ENCODE data around the gene SUGCT. TPM values are rescaled to one million over a fixed set of nuclear protein-coding genes. Genes with fewer than 3 reads are reported as not detected.

SUGCT gene
- total and polyA plus RNA-seq, 12 donors, result 8.4 to 96.4 (median 25.5) TPM

- H3K36me3 ChIP-seq (replicated peaks in 1 of 2), result no peaks in the 10 kb centered on the region
- no peak for DNase-seq
- no peak overlapping the region for H3K4me3 ChIP-seq
- no peaks in the 10 kb centered on the region for H3K4me1 ChIP-seq (replicated peaks in 1 of 2)
- no peak overlapping the region for H3K27ac ChIP-seq
- H3K27me3 ChIP-seq, result no peaks in the 10 kb centered on the region
- intact Hi-C loops (cut with DNase I), result no loop called here
- TF ChIP-seq POLR2A (IDR thresholded peaks at IDR 0.05), result no peak
- TF ChIP-seq, protein P1, sequence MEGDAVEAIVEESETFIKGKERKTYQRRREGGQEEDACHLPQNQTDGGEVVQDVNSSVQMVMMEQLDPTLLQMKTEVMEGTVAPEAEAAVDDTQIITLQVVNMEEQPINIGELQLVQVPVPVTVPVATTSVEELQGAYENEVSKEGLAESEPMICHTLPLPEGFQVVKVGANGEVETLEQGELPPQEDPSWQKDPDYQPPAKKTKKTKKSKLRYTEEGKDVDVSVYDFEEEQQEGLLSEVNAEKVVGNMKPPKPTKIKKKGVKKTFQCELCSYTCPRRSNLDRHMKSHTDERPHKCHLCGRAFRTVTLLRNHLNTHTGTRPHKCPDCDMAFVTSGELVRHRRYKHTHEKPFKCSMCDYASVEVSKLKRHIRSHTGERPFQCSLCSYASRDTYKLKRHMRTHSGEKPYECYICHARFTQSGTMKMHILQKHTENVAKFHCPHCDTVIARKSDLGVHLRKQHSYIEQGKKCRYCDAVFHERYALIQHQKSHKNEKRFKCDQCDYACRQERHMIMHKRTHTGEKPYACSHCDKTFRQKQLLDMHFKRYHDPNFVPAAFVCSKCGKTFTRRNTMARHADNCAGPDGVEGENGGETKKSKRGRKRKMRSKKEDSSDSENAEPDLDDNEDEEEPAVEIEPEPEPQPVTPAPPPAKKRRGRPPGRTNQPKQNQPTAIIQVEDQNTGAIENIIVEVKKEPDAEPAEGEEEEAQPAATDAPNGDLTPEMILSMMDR (IDR thresholded peaks at IDR 0.05), result no peak
- H3K9me3 ChIP-seq (replicated peaks in 1 of 3), result no peaks in the 10 kb centered on the region
- 90 to 96% (median 93%) methylated on average over 1 of the region's 1 CpG for WGBS, 4 donors
Measured at GRCh38 chr7:40890088-40890692, 755.4 kb downstream of the SUGCT start.

DNA sequence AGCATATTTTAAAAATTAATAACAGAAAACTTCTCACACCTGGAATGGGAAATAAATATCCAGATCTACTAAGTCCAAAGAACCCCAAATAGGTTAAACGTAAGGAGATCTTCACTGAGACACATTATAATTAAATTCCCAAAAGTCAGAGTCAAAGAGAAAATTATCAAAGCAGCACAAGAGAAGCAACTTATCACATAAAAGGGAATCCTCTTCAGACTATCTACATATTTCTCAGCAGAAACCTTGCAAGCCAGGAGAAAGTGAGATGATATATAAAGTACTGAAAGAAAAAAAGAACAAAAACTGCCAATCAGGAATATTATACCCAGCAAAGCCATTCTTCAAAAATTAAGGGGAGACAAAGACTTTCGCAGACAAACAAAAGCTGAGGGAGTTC, 756.4 kb downstream of the SUGCT start:
- 89 to 94% (median 92%) methylated on average over 2 of the region's 2 CpGs for WGBS, 4 donors
- no peak for TF ChIP-seq POLR2A (IDR thresholded peaks at IDR 0.05)
- TF ChIP-seq, protein P1 (IDR thresholded peaks at IDR 0.05), result no peak
- H3K9me3 ChIP-seq (replicated peaks in 1 of 3), result no peaks in the 10 kb centered on the region
- H3K4me1 ChIP-seq (replicated peaks in 1 of 2), result no peaks in the 10 kb centered on the region
- no peaks in the 10 kb centered on the region for H3K36me3 ChIP-seq (replicated peaks in 1 of 2)
- no peak overlapping the region for H3K4me3 ChIP-seq
- H3K27ac ChIP-seq, result no peak overlapping the region
- DNase-seq, result no peak
- intact Hi-C loops (cut with DNase I), result no loop called here
- no peaks in the 10 kb centered on the region for H3K27me3 ChIP-seq

DNA sequence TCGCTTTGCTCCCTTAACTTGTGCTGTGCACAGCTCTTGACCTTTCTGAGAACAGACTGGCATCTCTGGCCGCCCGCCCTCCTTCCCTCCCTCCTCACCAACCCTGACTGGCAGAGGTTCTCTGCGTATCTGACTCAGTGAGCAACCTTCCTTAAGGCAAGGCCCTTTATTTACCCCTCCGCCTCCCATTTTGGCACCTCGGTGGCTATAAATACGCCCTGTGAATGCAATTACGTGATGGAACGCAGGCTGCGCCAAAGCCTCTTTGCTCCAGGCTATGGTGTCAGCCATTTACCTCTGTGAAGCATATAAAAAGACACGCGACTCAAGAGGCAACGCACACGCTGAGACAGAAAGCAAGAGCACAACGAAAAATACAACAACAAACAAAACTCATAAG, 764.3 kb downstream of the SUGCT start:
- TF ChIP-seq, protein P1 (IDR thresholded peaks at IDR 0.05), result no peak
- no peak for TF ChIP-seq POLR2A (IDR thresholded peaks at IDR 0.05)
- H3K36me3 ChIP-seq (replicated peaks in 1 of 2), result no peaks in the 10 kb centered on the region
- H3K9me3 ChIP-seq (replicated peaks in 1 of 3), result no peaks in the 10 kb centered on the region
- no peak for DNase-seq
- 90 to 96% (median 93%) methylated on average over 14 to 15 of the region's 15 CpGs for WGBS, 4 donors
- H3K4me1 ChIP-seq (replicated peaks in 1 of 2), result no peaks in the 10 kb centered on the region
- no peak overlapping the region for H3K27ac ChIP-seq
- H3K4me3 ChIP-seq, result no peak overlapping the region
- intact Hi-C loops (cut with DNase I), result no loop called here
- H3K27me3 ChIP-seq, result no peaks in the 10 kb centered on the region

- no peaks in the 10 kb centered on the region for H3K27me3 ChIP-seq
- H3K4me3 ChIP-seq, result no peak overlapping the region
- intact Hi-C loops (cut with DNase I), result no loop called here
- H3K4me1 ChIP-seq (replicated peaks in 1 of 2), result no peaks in the 10 kb centered on the region
- H3K27ac ChIP-seq, result no peak overlapping the region
- TF ChIP-seq, protein P1 (IDR thresholded peaks at IDR 0.05), result no peak
- no peak for TF ChIP-seq POLR2A (IDR thresholded peaks at IDR 0.05)
- 86 to 91% (median 90%) methylated on average over 16 of the region's 16 CpGs for WGBS, 4 donors
- H3K36me3 ChIP-seq (replicated peaks in 1 of 2), result no peaks in the 10 kb centered on the region
- H3K9me3 ChIP-seq (replicated peaks in 1 of 3), result no peaks in the 10 kb centered on the region
- no peak for DNase-seq
Measured at GRCh38 chr7:40899636-40900507, 765.1 kb downstream of the SUGCT start.
